Endothelial cell of umbilical vein (primary cell): ENCODE measurements around the gene ZFYVE28. TPM values are rescaled to one million over a fixed set of nuclear protein-coding genes. Genes with fewer than 3 reads are reported as not detected.

Source experiments
- BruUV-seq: library from RNA; stranded (reverse); fragments of 400-500 nt; replicated peaks from 2 replicates; lab custom pipeline; 2021; lab: Mats Ljungman, UMichigan
- CTCF ChIA-PET: fragments of 300-600, 350-600 bp; sonication (Branson Sonifier 250); formaldehyde crosslinking; loops from one replicate; lab custom pipeline; 2021; ENCODE audit warnings: antibody characterized with exemption, inconsistent platforms; lab: Charles Lee
- POLR2A ChIA-PET: fragments of 300-600, 350-600 bp; sonication (Branson Sonifier 250); formaldehyde crosslinking; loops from one replicate; lab custom pipeline; 2021; ENCODE audit warnings: antibody characterized with exemption, inconsistent platforms; lab: Charles Lee
- DNase-seq: peaks from one replicate; pipeline ENCODE4 v3.0.0-alpha.2; 2011; ENCODE audit warnings: low read depth, low spot score
- FAIRE-seq: peaks from 2 replicates; lab custom pipeline; 2011; peaks lifted over from hg19 to GRCh38; lab: Jason Lieb, UNC
- H2AFZ ChIP-seq: 2 replicates; pipeline ENCODE4 v1.6.0; 2012; ENCODE audit warnings: low read depth, low read length, control low read depth, inconsistent platforms
- H3K27ac ChIP-seq: 2 replicates; pipeline ENCODE4 v1.5.1; 2011; ENCODE audit warnings: low read depth, mild to moderate bottlenecking, control low read depth, low read length, moderate library complexity; ENCODE audit not compliant: insufficient read depth
- H3K27me3 ChIP-seq, 2 experiments: 2 replicates each; pipeline versions ENCODE4 v1.6.0 to v1.6.1; 2011; ENCODE audit warnings: low read length in 2 of 2, mixed read lengths in 1 of 2; ENCODE audit not compliant: control insufficient read depth in 2 of 2, insufficient read depth in 2 of 2
- H3K36me3 ChIP-seq, 2 experiments: 2 replicates in 1 of 2; 3 replicates in 1 of 2; pipeline ENCODE4 v1.5.1; 2011; ENCODE audit warnings: low read length in 2 of 2, mild to moderate bottlenecking in 1 of 2, moderate library complexity in 1 of 2; ENCODE audit not compliant: control insufficient read depth in 2 of 2, insufficient read depth in 2 of 2; ENCODE audit errors: extremely low read depth in 1 of 2
- H3K4me1 ChIP-seq: 3 replicates; pipeline ENCODE4 v1.5.1; 2011; ENCODE audit warnings: mild to moderate bottlenecking, low read length; ENCODE audit not compliant: control insufficient read depth, insufficient read depth; ENCODE audit errors: extremely low read depth
- H3K4me2 ChIP-seq: 2 replicates; pipeline ENCODE4 v1.6.1; 2011; ENCODE audit warnings: low read length, control low read depth, mixed read lengths; ENCODE audit not compliant: insufficient read depth
- H3K4me3 ChIP-seq, 3 experiments: fragments of 200-600 bp in 1 of 3; sonication (generic), shearing (Covaris generic) in 1 of 3; replicated peaks in 1 of 3; 2 replicates each; pipeline ENCODE4 v1.5.1; 2011 to 2016; ENCODE audit warnings: control low read depth in 3 of 3, low read length in 3 of 3, mild to moderate bottlenecking in 2 of 3, inconsistent platforms in 1 of 3, low read depth in 1 of 3, moderate library complexity in 1 of 3; ENCODE audit not compliant: insufficient read depth in 1 of 3
- H3K79me2 ChIP-seq: 2 replicates; pipeline ENCODE4 v1.6.0; 2012; ENCODE audit warnings: low read length, inconsistent platforms; ENCODE audit not compliant: control insufficient read depth, insufficient read depth
- H3K9ac ChIP-seq: replicated peaks from 2 replicates; pipeline ENCODE3; 2011; ENCODE audit warnings: low read length, control low read depth; ENCODE audit not compliant: insufficient read depth; ENCODE audit errors: extremely low read depth
- H3K9me1 ChIP-seq: replicated peaks from 3 replicates; pipeline ENCODE4 v1.6.0; 2011; ENCODE audit warnings: mild to moderate bottlenecking, low read length; ENCODE audit not compliant: control insufficient read depth, insufficient read depth; ENCODE audit errors: extremely low read depth
- H3K9me3 ChIP-seq: replicated peaks from 2 replicates; pipeline ENCODE4 v1.5.1; 2012; ENCODE audit warnings: low read length, inconsistent platforms; ENCODE audit not compliant: control insufficient read depth, insufficient read depth
- H4K20me1 ChIP-seq: replicated peaks from 2 replicates; pipeline ENCODE3; 2011; ENCODE audit warnings: mild to moderate bottlenecking, low read length; ENCODE audit not compliant: control insufficient read depth, insufficient read depth; ENCODE audit errors: extremely low read depth
- CTCF ChIP-seq, 2 donors: IDR thresholded peaks; 1 replicate in 1 of 2; 2 replicates in 1 of 2; pipeline ENCODE4 v1.5.1; 2011; ENCODE audit warnings: low read length in 2 of 2, mild to moderate bottlenecking in 2 of 2, moderate library complexity in 2 of 2, control low read depth in 1 of 2, inconsistent platforms in 1 of 2, low read depth in 1 of 2; ENCODE audit not compliant: insufficient read depth in 1 of 2; ENCODE audit errors: extremely low read depth in 1 of 2
- EZH2 ChIP-seq: IDR thresholded peaks from 2 replicates; pipeline ENCODE4 v1.6.1; 2012; ENCODE audit warnings: borderline replicate concordance, low read depth, mild to moderate bottlenecking, moderate library complexity, low read length, inconsistent platforms; ENCODE audit not compliant: severe bottlenecking
- FOS ChIP-seq: IDR thresholded peaks from 2 replicates; pipeline ENCODE4 v1.6.1; 2011; ENCODE audit warnings: mild to moderate bottlenecking, low read length, moderate library complexity, borderline replicate concordance; ENCODE audit not compliant: insufficient read depth
- GATA2 ChIP-seq: IDR thresholded peaks from 2 replicates; pipeline ENCODE4 v1.7.0; 2011; ENCODE audit warnings: low read depth, mild to moderate bottlenecking, moderate library complexity, mixed read lengths, low read length; ENCODE audit not compliant: insufficient read length, insufficient read depth
- JUN ChIP-seq: IDR thresholded peaks from 2 replicates; pipeline ENCODE4 v1.6.1; 2011; ENCODE audit warnings: borderline replicate concordance, low read depth; ENCODE audit not compliant: insufficient read length, insufficient read depth
- MAX ChIP-seq: IDR thresholded peaks from 2 replicates; pipeline ENCODE4 v1.6.1; 2011; ENCODE audit not compliant: insufficient read depth, insufficient read length
- MYC ChIP-seq: IDR thresholded peaks from one replicate; pipeline ENCODE4 v1.6.1; 2011; ENCODE audit warnings: mild to moderate bottlenecking, low read depth, low read length
- POLR2A ChIP-seq: IDR thresholded peaks from 2 replicates; pipeline ENCODE4 v1.6.1; 2012; ENCODE audit warnings: low read depth, mild to moderate bottlenecking, control low read depth, low read length
- POLR2AphosphoS5 ChIP-seq: IDR thresholded peaks from 2 replicates; pipeline ENCODE4 v1.6.1; 2012; ENCODE audit warnings: low read depth, mild to moderate bottlenecking, control low read depth, low read length, moderate library complexity; ENCODE audit not compliant: insufficient read depth
- dilution Hi-C: fragments of 300-500 bp; cut with MboI; formaldehyde crosslinking; loops from one replicate; pipeline ENCODE4 v1.15.0; 2019; ENCODE audit warnings: low sequenced_read_pairs; ENCODE audit not compliant: extremely low pct_ligation_motif_present
- intact Hi-C: fragments of 100-400 bp; cut with micrococcal nuclease; formaldehyde crosslinking; loops from one replicate; pipeline ENCODE4 v1.10.0; 2022
- polyA plus RNA-seq, 4 experiments: library from polyadenylated mRNA; depleted of rRNA in 3 of 4; stranded (reverse) in 3 of 4; unstranded in 1 of 4; fragments of >200 nt; gene quantifications; 2 replicates each; pipeline versions ENCODE4 v1.2.1 to v1.2.3, GENCODE V29; 2011 to 2012; ENCODE audit warnings: missing spikeins in 1 of 4
- total RNA-seq: library from RNA; stranded (reverse); gene quantifications from 2 replicates; pipeline ENCODE4 v1.2.3, GENCODE V29; 2021

Gene ZFYVE28
- total and polyA plus RNA-seq, 2 donors (not counting 3 experiments of a cell fraction or from before 2014, with no cell fraction given): 5.8 to 7.1 TPM

- no peak for TF ChIP-seq MAX
- TF ChIP-seq MYC: no peak
- no peak for TF ChIP-seq EZH2
- TF ChIP-seq POLR2A: no peak
- no peak for TF ChIP-seq GATA2
- TF ChIP-seq JUN: no peak
- no peak for TF ChIP-seq FOS
- no peak for TF ChIP-seq POLR2AphosphoS5
- TF ChIP-seq CTCF (IDR thresholded peaks at IDR 0.05; ENCODE audit: extremely low read depth in 1 of 2, insufficient read depth in 1 of 2, low read depth in 1 of 2, low read length in 2 of 2): no peak
- no peak for DNase-seq
- H4K20me1 ChIP-seq: no peaks in the 10 kb centered on the region
- intact Hi-C loops: no loop called here
- FAIRE-seq: no peak
- no peaks in the 10 kb centered on the region for H3K4me1 ChIP-seq
- dilution Hi-C loops: no loop called here
- H3K36me3 ChIP-seq: no peaks in the 10 kb centered on the region
- no peak overlapping the region for H3K4me2 ChIP-seq
- H2AFZ ChIP-seq: no peak overlapping the region
- no peaks in the 10 kb centered on the region for H3K27me3 ChIP-seq
- H3K4me3 ChIP-seq: no peak overlapping the region
- H3K9me1 ChIP-seq: no peaks in the 10 kb centered on the region
- H3K9me3 ChIP-seq: no peaks in the 10 kb centered on the region
- ChIA-PET CTCF (no interaction called here), POLR2A (no interaction called here)
- H3K9ac ChIP-seq: no peak overlapping the region
- H3K27ac ChIP-seq: no peak overlapping the region
- no TSS peak for BruUV-seq
- no peaks in the 10 kb centered on the region for H3K79me2 ChIP-seq
Observed at GRCh38 chr4:2295500-2295899, 122.9 kb downstream of the ZFYVE28 start.
